ENCODE measurements around the gene MT1E.
"Not testable (repeated sequence)": the region's sequence is repeated elsewhere in the genome, so short reads cannot be mapped to it uniquely, and the experiment has no call there.

The MT1E gene

GRCh38 chr16:56674570-56674969, 49.0 kb downstream of the MT1E start:
- not testable (repeated sequence) for DNase-seq

DNA sequence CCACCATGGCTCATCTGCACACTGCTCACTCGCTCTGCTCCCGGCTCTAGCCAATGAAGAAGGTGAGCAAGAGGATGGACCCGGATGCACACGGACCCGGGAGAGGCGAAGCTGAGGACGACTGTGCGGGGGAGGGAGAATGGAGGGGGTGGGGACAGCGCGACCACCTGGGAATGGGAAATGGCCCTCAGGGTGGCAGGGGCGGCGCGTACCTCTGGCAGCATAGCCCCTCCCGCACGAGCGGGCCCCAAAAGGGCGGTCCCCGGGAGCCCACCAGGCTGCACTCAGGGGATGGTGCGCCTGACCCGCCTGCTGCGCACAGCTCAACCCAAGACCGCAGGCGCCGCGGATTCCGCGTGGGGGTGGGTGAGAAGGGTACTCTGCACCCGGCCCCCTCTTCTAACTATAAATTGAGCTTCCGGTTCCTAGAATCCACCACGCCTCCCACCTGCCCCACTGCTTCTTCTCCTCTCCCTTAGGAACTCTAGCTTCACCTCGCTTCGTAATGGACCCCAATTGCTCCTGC, 50.2 kb downstream of the MT1E start:
- no peak for DNase-seq
